Right ventricle myocardium inferior (tissue), 1 donor: Measurements from ENCODE around the gene PLEKHH1. TPM values are rescaled to one million over a fixed set of nuclear protein-coding genes. Genes with fewer than 3 reads are reported as not detected.

ENCODE experiments used
- ATAC-seq: fragments of 200-7000 bp; cut with Tn5 transposase; one replicate; pipeline ENCODE4 v1.9.1; 2020; ENCODE audit warnings: mild to moderate bottlenecking, moderate library complexity
- DNase-seq: peaks from one replicate; pipeline ENCODE4 v3.0.0; 2021; ENCODE audit errors: missing footprints
- intact Hi-C: fragments of 100-400 bp; cut with DNase I; formaldehyde crosslinking; loops from one replicate; pipeline ENCODE4 v1.11.0; 2022
- total RNA-seq: library from RNA; stranded (reverse); fragmentation: NEBNext Ultra II Directional; extraction: Animal tissue kit (Norgen Biotek cat#: 25700); gene quantifications from one replicate; pipeline ENCODE4 v1.2.1, GENCODE V29; 2021
- donor health status: DM: no; HTN: yes; CAD: no; lungs with severe emphysema.

Gene PLEKHH1
- total RNA-seq, 1 donor from 2014 or later, result 7.3 TPM

DNA sequence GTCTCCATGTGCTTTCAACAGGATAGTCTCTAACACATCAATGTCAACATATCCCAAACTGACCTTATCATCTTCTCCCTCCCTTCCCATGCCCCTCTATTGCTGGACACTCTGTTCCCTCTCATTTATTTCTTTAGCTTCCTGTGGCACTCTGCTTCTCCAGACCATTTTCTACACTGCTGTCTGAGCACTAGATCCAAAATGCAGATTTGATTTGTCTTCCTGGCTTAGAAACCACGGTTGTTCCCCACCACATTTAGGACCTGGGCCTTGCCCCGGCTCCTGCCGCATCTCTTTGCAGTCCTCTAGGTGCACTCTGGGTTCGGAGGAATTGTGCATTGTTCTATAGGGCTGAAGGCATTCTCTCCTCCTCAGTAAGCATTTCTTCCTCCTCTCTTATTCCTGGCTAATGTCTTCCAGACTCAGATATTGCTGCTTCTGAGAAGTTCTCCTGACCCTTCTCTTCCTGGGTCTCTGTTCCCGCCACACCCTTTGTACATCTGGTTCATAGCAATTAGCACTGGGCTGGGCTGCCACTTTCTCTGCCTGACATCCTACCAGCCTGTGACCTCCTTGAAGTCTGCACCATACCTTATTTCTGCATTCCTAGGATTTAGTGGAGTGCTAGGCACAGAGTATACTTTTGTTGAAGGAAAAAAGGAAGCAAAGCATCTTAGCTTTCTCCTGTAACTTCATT, 100.5 kb downstream of the PLEKHH1 start:
- no peak for ATAC-seq
- DNase-seq, result no peak
- intact Hi-C loops, result no loop called here

DNA sequence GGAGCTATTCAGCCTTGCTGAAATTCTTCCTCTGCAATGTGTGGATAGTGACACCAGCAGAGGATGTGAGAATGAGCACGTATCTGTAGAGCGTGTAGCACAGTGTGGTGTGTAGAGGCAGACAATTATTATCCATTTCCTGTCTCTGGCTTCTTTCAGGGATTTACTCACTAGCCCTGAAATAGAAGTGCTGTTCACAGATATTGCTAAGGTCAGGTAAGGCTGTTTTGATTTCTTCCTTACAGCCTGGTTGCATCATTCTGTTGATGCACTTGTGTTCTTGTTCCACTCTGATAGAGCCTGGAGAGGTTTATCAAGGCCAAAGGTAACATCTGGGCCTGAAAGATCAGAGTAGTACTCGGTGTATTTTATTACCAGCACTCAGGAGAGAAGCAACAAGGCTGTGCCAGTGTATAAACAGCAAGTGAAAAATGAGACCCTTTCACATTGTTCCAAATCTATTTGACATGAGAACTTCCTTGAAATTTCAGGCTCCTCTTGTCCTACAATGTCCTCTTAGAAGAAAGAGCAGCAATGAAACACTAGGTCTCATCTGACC, 103.3 kb downstream of the PLEKHH1 start:
- intact Hi-C loops, result no loop called here
- peak; percentile 74 for ATAC-seq
- no peak for DNase-seq

DNA sequence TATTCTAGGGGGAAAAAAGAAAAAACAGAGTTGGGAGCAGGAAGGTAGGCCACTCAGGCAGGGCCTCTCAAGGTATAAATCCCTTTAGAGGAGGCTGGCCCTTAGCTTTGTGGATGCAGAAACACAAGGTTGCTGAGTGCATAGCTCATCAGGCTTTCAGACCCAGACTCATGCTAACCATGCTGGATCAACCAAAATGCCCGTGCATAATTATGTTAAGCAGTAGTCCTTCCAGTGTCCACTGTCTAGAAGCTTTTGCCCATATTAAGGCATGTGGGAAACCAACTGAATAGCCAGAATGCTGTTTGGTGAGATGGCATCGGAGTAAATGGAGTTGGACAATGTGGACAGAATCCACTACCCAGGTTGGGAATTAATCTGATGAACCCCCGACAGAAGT, 105.6 kb downstream of the PLEKHH1 start:
- DNase-seq, result no peak
- intact Hi-C loops, result no loop called here
- ATAC-seq, result no peak

Other genes starting within 250 kb of the PLEKHH1 start
- 156 TPM for gene ATP6V1D, start 173.5 kb upstream of the PLEKHH1 start, total RNA-seq
- gene EIF2S1, start 173.0 kb upstream of the PLEKHH1 start, total RNA-seq, result 101 TPM
- not detected for gene PLEK2, start 121.1 kb upstream of the PLEKHH1 start, total RNA-seq
- 4.2 TPM for gene TMEM229B, start 44.6 kb upstream of the PLEKHH1 start, total RNA-seq
- gene PIGH, start 67.0 kb downstream of the PLEKHH1 start, total RNA-seq, result 11.8 TPM
- 1.3 TPM for gene ARG2, start 86.6 kb downstream of the PLEKHH1 start, total RNA-seq
- 114 TPM for gene VTI1B, start 141.3 kb downstream of the PLEKHH1 start, total RNA-seq
- gene RDH11, start 162.5 kb downstream of the PLEKHH1 start, total RNA-seq, result 14.3 TPM
- gene RDH12, start 168.6 kb downstream of the PLEKHH1 start, total RNA-seq, result not detected